Measurements from ENCODE around the gene PCCA. TPM values are rescaled to one million over a fixed set of nuclear protein-coding genes. Genes with fewer than 3 reads are reported as not detected.

PCCA gene
- total RNA-seq, 1 donor: 33.7 TPM

DNA sequence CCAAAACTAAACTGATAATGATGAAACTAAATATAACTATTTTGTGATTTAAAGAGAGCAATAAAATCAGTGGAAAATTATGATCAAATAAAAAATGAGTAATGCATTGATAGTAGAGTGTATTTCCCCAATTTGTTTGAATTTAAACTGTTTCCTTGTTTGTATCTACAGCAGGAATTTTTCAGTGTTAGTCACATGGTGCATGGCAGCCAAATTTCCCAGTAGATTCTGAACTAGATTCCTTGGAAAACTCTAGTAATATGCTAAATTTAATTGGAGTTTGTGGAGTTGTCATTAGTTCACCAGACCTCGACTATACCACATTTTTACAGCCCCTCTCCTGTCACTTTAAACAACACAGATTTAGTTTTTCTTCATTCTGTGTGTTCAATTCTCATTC lies 156.2 kb downstream of the PCCA start:
- DNase-seq (ENCODE audit: low read depth): no peak
- TF ChIP-seq, protein P1, sequence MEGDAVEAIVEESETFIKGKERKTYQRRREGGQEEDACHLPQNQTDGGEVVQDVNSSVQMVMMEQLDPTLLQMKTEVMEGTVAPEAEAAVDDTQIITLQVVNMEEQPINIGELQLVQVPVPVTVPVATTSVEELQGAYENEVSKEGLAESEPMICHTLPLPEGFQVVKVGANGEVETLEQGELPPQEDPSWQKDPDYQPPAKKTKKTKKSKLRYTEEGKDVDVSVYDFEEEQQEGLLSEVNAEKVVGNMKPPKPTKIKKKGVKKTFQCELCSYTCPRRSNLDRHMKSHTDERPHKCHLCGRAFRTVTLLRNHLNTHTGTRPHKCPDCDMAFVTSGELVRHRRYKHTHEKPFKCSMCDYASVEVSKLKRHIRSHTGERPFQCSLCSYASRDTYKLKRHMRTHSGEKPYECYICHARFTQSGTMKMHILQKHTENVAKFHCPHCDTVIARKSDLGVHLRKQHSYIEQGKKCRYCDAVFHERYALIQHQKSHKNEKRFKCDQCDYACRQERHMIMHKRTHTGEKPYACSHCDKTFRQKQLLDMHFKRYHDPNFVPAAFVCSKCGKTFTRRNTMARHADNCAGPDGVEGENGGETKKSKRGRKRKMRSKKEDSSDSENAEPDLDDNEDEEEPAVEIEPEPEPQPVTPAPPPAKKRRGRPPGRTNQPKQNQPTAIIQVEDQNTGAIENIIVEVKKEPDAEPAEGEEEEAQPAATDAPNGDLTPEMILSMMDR (IDR thresholded peaks at IDR 0.05; ENCODE audit: insufficient read depth, low read depth, low read length): no peak
- no peak overlapping the region for H3K4me3 ChIP-seq (ENCODE audit: low read depth, low read length)

DNA sequence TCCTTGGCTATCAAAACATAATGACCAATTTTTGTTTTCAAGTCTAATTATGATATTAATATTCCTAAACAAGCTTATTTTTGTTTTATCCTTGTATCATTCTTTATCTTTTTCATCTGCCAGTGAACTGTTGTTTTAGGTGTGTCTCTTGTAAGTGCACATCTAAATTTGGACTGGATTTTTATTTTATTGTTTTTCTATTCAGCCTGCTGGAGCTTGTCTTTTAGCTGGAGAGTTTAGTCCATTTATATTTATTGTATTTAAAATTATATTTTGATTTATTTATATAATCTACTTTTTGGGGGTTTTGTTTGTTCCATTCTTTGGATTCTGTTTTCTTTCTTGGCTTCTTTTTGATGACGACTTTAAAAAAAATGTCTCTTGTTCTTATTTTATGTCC lies 159.0 kb downstream of the PCCA start:
- H3K4me3 ChIP-seq (ENCODE audit: low read depth, low read length): no peak overlapping the region
- TF ChIP-seq, protein P1 (IDR thresholded peaks at IDR 0.05; ENCODE audit: insufficient read depth, low read depth, low read length): no peak
- no peak for DNase-seq (ENCODE audit: low read depth)

DNA sequence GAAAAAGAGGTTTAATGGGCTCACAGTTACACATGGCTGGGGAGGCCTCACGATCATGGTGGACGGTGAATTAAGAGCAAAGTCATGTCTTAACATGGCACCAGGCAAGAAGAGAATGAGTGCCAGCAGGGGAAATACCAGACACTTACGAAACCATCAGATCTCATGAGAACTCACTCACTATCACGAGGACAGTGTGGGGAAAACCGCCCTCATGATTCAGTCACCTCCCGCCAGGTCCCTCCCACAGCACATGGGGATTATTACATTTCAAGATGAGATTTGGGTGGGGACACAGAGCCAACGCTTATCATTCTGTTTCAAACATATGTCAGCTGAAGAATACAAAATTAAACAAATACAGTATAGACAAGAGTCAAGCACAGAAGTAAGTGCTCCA lies 165.1 kb downstream of the PCCA start:
- no peak overlapping the region for H3K4me3 ChIP-seq (ENCODE audit: low read depth, low read length)
- DNase-seq (ENCODE audit: low read depth): no peak
- TF ChIP-seq, protein P1 (IDR thresholded peaks at IDR 0.05; ENCODE audit: insufficient read depth, low read depth, low read length): no peak

DNA sequence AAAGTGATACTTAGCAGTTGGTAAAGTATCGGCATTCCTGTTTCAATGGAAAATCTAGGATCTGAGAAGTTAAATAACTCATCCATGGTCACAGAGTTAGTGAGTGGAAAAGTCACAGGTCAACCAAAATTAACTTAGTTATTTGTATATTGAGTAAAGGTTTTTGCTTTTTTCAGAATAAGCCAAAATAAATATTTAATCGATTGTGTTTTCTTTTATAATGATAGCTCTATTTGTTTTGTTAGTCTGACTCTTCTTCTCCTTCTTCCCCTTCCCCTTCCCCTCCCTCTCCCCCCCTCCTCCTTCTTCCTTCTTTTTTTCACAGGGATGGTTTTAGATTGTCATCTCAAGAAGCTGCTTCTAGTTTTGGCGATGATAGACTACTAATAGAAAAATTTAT lies 173.5 kb downstream of the PCCA start:
- TF ChIP-seq, protein P1 (IDR thresholded peaks at IDR 0.05; ENCODE audit: insufficient read depth, low read depth, low read length): no peak
- no peak overlapping the region for H3K4me3 ChIP-seq (ENCODE audit: low read depth, low read length)
- no peak for DNase-seq (ENCODE audit: low read depth)

DNA sequence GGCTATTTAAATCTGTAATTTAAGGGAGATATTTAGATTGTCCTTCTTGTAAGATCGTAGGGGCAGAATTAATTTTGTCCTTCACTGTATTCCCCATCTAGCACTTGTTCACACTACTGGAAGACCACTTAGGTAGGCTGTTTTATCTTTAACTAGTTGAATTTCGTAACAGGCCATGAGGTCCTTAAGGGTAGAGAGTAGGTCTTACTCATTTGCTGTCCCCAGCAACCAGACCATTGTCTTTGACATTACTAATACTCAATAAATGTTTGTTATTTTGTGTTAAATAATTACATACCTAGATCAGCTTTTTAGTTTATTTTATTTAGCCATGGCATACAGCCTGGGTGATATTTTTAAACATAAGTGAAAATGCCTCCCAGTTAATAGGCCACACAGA lies 177.1 kb downstream of the PCCA start:
- H3K4me3 ChIP-seq (ENCODE audit: low read depth, low read length): no peak overlapping the region
- TF ChIP-seq, protein P1 (IDR thresholded peaks at IDR 0.05; ENCODE audit: insufficient read depth, low read depth, low read length): no peak
- DNase-seq (ENCODE audit: low read depth): no peak

DNA sequence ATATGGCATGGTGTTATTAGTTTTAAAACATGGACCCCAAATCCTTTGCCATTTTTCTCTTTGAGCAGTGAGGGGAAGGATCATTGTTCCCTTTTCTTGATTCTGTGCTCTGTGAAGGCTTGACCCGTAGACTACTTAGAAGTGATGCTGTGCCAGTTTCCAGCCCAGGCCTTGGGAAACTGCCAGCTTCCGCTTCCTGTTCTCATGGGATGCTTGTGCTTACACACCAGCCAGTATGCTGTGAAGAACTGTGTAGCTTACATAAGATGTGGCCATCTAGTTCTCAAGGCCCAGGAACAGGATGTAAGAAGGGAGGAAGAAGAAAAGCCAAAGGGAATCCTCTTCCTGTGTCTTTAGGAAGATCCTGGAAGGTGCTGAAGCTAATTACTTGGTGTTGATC lies 180.9 kb downstream of the PCCA start:
- no peak overlapping the region for H3K4me3 ChIP-seq (ENCODE audit: low read depth, low read length)
- DNase-seq (ENCODE audit: low read depth): peak; percentile 57
- TF ChIP-seq, protein P1 (IDR thresholded peaks at IDR 0.05; ENCODE audit: insufficient read depth, low read depth, low read length): no peak

DNA sequence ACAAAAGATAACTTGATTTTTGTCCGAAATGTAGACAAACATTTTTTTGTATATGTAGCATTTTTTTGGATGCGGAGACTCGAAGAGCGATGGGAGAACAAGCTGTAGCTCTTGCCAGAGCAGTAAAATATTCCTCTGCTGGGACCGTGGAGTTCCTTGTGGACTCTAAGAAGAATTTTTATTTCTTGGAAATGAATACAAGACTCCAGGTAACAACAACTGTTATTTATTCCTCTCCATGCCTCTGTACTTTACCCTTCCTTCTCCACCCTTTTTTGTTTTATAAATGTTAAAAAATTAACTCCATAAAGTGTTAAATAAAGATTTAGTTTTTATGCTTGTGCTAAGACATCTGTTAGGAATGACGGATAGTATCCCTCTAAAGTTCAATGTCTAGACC lies 184.2 kb downstream of the PCCA start:
- TF ChIP-seq, protein P1 (IDR thresholded peaks at IDR 0.05; ENCODE audit: insufficient read depth, low read depth, low read length): no peak
- no peak for DNase-seq (ENCODE audit: low read depth)
- no peak overlapping the region for H3K4me3 ChIP-seq (ENCODE audit: low read depth, low read length)

Data from fibroblast of villous mesenchyme (primary cell).